HepG2 (cell line): ENCODE results near the gene VDAC1. TPM values are rescaled to one million over a fixed set of nuclear protein-coding genes. Genes with fewer than 3 reads are reported as not detected.

ENCODE experiments used
- LCORL ChIP-seq, 2 experiments: fragments of 450-650 bp in 1 of 2; sonication (generic) in 1 of 2; formaldehyde crosslinking in 1 of 2; IDR thresholded peaks; 2 replicates each; pipeline versions ENCODE4 v1.5.0 to v1.6.1; 2017 to 2020; ENCODE audit warnings: antibody characterized with exemption in 1 of 2, missing genetic modification reagents in 1 of 2
- PHF21A ChIP-seq: sonication (generic); formaldehyde crosslinking; IDR thresholded peaks from 2 replicates; pipeline ENCODE4 v1.5.0; 2020; ENCODE audit warnings: mild to moderate bottlenecking, missing genetic modification reagents
- SMAD1 ChIP-seq: sonication (generic); formaldehyde crosslinking; IDR thresholded peaks from 2 replicates; pipeline ENCODE4 v1.4.0; 2020; ENCODE audit warnings: missing genetic modification reagents, low read depth, mild to moderate bottlenecking, borderline replicate concordance
- SP2 ChIP-seq: sonication (generic); formaldehyde crosslinking; IDR thresholded peaks from 2 replicates; pipeline ENCODE4 v1.5.1; 2020; ENCODE audit warnings: mild to moderate bottlenecking, missing genetic modification reagents
- SP4 ChIP-seq: sonication (generic); formaldehyde crosslinking; IDR thresholded peaks from 2 replicates; pipeline ENCODE4 v1.8.1; 2023; ENCODE audit warnings: mild to moderate bottlenecking, missing genetic modification reagents
- TCF7 ChIP-seq: sonication (generic); IDR thresholded peaks from 2 replicates; pipeline ENCODE4 v1.6.1; 2016; ENCODE audit warnings: antibody characterized with exemption, low read depth
- ZNF121 ChIP-seq: sonication (generic); formaldehyde crosslinking; IDR thresholded peaks from 2 replicates; pipeline ENCODE4 v1.5.0; 2020; ENCODE audit warnings: mild to moderate bottlenecking, missing genetic modification reagents
- ZNF160 ChIP-seq: sonication (generic); formaldehyde crosslinking; IDR thresholded peaks from 2 replicates; pipeline ENCODE4 v1.8.0; 2022; ENCODE audit warnings: mild to moderate bottlenecking, inconsistent platforms, missing genetic modification reagents
- ZNF230 ChIP-seq: sonication (generic); formaldehyde crosslinking; IDR thresholded peaks from 2 replicates; pipeline ENCODE4 v1.4.0; 2020; ENCODE audit warnings: mild to moderate bottlenecking, missing genetic modification reagents
- ZNF274 ChIP-seq: sonication (generic); formaldehyde crosslinking; IDR thresholded peaks from 2 replicates; pipeline ENCODE4 v1.5.1; 2020; ENCODE audit warnings: mild to moderate bottlenecking, missing genetic modification reagents
- ZNF30 ChIP-seq: sonication (generic); formaldehyde crosslinking; IDR thresholded peaks from 2 replicates; pipeline ENCODE4 v1.5.0; 2020; ENCODE audit warnings: mild to moderate bottlenecking, missing genetic modification reagents
- ZNF577 ChIP-seq: sonication (generic); formaldehyde crosslinking; IDR thresholded peaks from 2 replicates; pipeline ENCODE4 v1.4.0; 2020; ENCODE audit warnings: mild to moderate bottlenecking, low read depth, missing genetic modification reagents, borderline replicate concordance
- ZNF841 ChIP-seq: sonication (generic); formaldehyde crosslinking; IDR thresholded peaks from 2 replicates; pipeline ENCODE4 v1.8.1; 2023; ENCODE audit warnings: missing genetic modification reagents, borderline replicate concordance
- polyA plus RNA-seq, 8 experiments: library from polyadenylated mRNA; depleted of rRNA in 3 of 8; stranded (reverse) in 7 of 8; unstranded in 1 of 8; fragments of >200 nt; fragmentation: Illumina TruSeq in 4 of 8; extraction: Trizol in 4 of 8; gene quantifications; 2 replicates each; pipeline versions ENCODE4 v1.2.1 to v1.2.3, GENCODE V29; 2011 to 2016; ENCODE audit warnings: low read depth in 4 of 8, missing spikeins in 1 of 8, mixed read lengths in 1 of 8; ENCODE audit not compliant: insufficient read depth in 1 of 8
- total RNA-seq, 5 experiments: library from RNA; depleted of rRNA; stranded (reverse); fragments of >200 nt; fragmentation: Illumina TruSeq; extraction: Trizol; gene quantifications; 2 replicates each; pipeline ENCODE4 v1.2.3, GENCODE V29; 2016; ENCODE audit warnings: low read depth in 1 of 5
- TF ChIP-seq, protein P1 (sequence below): sonication (generic); formaldehyde crosslinking; IDR thresholded peaks from 2 replicates; pipeline ENCODE4 v1.4.0; 2020; ENCODE audit warnings: missing genetic modification reagents
- TF ChIP-seq, protein P2 (sequence below): sonication (generic); formaldehyde crosslinking; conservative IDR thresholded peaks from 2 replicates; pipeline ENCODE4 v1.8.0; 2022; ENCODE audit warnings: missing genetic modification reagents
- TF ChIP-seq, protein P3 (sequence below): sonication (generic); formaldehyde crosslinking; IDR thresholded peaks from 2 replicates; pipeline ENCODE4 v1.4.0; 2020; ENCODE audit warnings: missing genetic modification reagents
- TF ChIP-seq, protein P4 (sequence below): IDR thresholded peaks from 2 replicates; pipeline ENCODE4 v1.6.1; 2016; ENCODE audit warnings: low read depth, borderline replicate concordance
- TF ChIP-seq, protein P5 (sequence below), 2 experiments: IDR thresholded peaks; 2 replicates each; pipeline ENCODE4 v1.6.1; 2011 to 2012; ENCODE audit warnings: low read length in 2 of 2, borderline replicate concordance in 1 of 2, low read depth in 1 of 2, mild to moderate bottlenecking in 1 of 2, moderate library complexity in 1 of 2

The VDAC1 gene
- total and polyA plus RNA-seq, 2 of the 13 experiments (the other 11 are each of a cell fraction or from before 2014, with no cell fraction given) = 112 to 380 TPM

DNA sequence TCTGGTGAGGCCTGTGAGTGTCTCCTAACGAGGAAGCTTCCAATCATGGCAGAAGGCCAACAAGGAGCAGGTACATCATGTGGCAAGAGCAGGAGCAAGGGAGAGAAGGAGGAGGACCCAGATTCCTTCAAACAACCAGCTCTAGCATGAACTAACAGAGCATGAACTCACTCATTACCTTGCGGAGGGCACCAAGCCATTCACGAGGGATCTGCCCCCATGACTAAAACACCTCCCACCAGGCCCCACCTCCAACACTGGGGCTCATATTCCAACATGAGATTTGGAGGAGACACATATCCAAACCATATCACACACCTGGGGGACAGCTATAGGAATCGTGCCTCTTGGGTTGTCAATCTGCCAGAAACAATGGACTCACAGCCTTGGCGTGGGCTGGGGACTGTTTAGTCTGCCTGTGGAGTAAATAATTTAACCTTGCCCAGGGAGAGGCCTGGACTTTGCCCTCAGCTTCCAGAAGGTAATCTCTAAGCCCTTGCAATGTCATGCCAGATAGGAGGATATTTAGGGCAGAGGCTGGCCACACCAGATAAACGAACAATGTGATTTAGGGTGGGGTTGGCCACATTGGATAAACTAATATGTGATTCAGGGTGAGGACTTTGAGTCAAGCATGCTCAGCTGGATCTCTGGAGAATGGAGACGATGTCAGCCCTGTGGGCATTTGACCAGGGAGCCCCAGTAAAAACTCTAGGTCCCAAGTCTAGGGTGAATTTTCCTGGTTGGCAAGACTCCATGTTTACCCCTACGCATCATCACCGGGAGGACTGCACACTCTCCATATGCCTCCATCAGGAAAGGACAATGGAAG is 13.6 kb upstream of the VDAC1 start (continued):
- TF ChIP-seq, protein P1, sequence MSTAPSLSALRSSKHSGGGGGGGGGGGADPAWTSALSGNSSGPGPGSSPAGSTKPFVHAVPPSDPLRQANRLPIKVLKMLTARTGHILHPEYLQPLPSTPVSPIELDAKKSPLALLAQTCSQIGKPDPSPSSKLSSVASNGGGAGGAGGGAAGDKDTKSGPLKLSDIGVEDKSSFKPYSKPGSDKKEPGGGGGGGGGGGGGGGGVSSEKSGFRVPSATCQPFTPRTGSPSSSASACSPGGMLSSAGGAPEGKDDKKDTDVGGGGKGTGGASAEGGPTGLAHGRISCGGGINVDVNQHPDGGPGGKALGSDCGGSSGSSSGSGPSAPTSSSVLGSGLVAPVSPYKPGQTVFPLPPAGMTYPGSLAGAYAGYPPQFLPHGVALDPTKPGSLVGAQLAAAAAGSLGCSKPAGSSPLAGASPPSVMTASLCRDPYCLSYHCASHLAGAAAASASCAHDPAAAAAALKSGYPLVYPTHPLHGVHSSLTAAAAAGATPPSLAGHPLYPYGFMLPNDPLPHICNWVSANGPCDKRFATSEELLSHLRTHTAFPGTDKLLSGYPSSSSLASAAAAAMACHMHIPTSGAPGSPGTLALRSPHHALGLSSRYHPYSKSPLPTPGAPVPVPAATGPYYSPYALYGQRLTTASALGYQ (CRISPR knock-in tag) = peak; percentile 79
- peak; percentile 71 for TF ChIP-seq PHF21A
- TF ChIP-seq ZNF274 (CRISPR knock-in tag) = no peak
- TF ChIP-seq, protein P2, sequence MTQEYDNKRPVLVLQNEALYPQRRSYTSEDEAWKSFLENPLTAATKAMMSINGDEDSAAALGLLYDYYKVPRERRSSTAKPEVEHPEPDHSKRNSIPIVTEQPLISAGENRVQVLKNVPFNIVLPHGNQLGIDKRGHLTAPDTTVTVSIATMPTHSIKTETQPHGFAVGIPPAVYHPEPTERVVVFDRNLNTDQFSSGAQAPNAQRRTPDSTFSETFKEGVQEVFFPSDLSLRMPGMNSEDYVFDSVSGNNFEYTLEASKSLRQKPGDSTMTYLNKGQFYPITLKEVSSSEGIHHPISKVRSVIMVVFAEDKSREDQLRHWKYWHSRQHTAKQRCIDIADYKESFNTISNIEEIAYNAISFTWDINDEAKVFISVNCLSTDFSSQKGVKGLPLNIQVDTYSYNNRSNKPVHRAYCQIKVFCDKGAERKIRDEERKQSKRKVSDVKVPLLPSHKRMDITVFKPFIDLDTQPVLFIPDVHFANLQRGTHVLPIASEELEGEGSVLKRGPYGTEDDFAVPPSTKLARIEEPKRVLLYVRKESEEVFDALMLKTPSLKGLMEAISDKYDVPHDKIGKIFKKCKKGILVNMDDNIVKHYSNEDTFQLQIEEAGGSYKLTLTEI (CRISPR knock-in tag) = no peak
- TF ChIP-seq ZNF230 (CRISPR knock-in tag) = no peak
- TF ChIP-seq, protein P3, sequence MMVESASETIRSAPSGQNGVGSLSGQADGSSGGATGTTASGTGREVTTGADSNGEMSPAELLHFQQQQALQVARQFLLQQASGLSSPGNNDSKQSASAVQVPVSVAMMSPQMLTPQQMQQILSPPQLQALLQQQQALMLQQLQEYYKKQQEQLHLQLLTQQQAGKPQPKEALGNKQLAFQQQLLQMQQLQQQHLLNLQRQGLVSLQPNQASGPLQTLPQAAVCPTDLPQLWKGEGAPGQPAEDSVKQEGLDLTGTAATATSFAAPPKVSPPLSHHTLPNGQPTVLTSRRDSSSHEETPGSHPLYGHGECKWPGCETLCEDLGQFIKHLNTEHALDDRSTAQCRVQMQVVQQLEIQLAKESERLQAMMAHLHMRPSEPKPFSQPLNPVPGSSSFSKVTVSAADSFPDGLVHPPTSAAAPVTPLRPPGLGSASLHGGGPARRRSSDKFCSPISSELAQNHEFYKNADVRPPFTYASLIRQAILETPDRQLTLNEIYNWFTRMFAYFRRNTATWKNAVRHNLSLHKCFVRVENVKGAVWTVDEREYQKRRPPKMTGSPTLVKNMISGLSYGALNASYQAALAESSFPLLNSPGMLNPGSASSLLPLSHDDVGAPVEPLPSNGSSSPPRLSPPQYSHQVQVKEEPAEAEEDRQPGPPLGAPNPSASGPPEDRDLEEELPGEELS (CRISPR knock-in tag) = peak; percentile 94
- TF ChIP-seq SP4 = no peak
- TF ChIP-seq, protein P4, sequence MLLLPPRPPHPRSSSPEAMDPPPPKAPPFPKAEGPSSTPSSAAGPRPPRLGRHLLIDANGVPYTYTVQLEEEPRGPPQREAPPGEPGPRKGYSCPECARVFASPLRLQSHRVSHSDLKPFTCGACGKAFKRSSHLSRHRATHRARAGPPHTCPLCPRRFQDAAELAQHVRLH = no peak
- TF ChIP-seq ZNF30 (CRISPR knock-in tag) = no peak
- TF ChIP-seq ZNF577 = no peak
- TF ChIP-seq ZNF121 = no peak
- 0 out of 2 replicates have a peak, but pooled peaks have one; percentile 44 for TF ChIP-seq ZNF160 (CRISPR knock-in tag)
- TF ChIP-seq SMAD1 = no peak
- TF ChIP-seq, protein P5, sequence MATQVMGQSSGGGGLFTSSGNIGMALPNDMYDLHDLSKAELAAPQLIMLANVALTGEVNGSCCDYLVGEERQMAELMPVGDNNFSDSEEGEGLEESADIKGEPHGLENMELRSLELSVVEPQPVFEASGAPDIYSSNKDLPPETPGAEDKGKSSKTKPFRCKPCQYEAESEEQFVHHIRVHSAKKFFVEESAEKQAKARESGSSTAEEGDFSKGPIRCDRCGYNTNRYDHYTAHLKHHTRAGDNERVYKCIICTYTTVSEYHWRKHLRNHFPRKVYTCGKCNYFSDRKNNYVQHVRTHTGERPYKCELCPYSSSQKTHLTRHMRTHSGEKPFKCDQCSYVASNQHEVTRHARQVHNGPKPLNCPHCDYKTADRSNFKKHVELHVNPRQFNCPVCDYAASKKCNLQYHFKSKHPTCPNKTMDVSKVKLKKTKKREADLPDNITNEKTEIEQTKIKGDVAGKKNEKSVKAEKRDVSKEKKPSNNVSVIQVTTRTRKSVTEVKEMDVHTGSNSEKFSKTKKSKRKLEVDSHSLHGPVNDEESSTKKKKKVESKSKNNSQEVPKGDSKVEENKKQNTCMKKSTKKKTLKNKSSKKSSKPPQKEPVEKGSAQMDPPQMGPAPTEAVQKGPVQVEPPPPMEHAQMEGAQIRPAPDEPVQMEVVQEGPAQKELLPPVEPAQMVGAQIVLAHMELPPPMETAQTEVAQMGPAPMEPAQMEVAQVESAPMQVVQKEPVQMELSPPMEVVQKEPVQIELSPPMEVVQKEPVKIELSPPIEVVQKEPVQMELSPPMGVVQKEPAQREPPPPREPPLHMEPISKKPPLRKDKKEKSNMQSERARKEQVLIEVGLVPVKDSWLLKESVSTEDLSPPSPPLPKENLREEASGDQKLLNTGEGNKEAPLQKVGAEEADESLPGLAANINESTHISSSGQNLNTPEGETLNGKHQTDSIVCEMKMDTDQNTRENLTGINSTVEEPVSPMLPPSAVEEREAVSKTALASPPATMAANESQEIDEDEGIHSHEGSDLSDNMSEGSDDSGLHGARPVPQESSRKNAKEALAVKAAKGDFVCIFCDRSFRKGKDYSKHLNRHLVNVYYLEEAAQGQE (IDR thresholded peaks at IDR 0.05; ENCODE audit: borderline replicate concordance in 1 of 2, low read depth in 1 of 2, low read length in 2 of 2) = no peak
- TF ChIP-seq TCF7 = no peak
- no peak for TF ChIP-seq LCORL (IDR thresholded peaks at IDR 0.05)
- TF ChIP-seq LCORL (CRISPR knock-in tag; IDR thresholded peaks at IDR 0.05) = peak; percentile 84
- no peak for TF ChIP-seq SP2 (CRISPR knock-in tag)
- no peak for TF ChIP-seq ZNF841 (CRISPR knock-in tag)
